ENCODE data around the gene ANKS3. TPM values are rescaled to one million over a fixed set of nuclear protein-coding genes. Genes with fewer than 3 reads are reported as not detected.

ANKS3 gene
- total RNA-seq, 1 experiment from 2014 or later: 26.6 TPM

- POLR2A ChIA-PET: interaction anchor here (0.5 kb wide), 1 partner anchor 120 kb away, joined by 5 read pairs; no protein-coding TSS in a partner anchor
- DNase-seq (ENCODE audit: low read depth, low spot score) (no peak), ATAC-seq (no peak)
- no peak for TF ChIP-seq POLR2AphosphoS5 (IDR thresholded peaks at IDR 0.05; ENCODE audit: low read depth, low read length)
- no peak for TF ChIP-seq CTCF (IDR thresholded peaks at IDR 0.05)
- TF ChIP-seq SIN3A (IDR thresholded peaks at IDR 0.05; ENCODE audit: borderline replicate concordance, insufficient read depth, low read depth, low read length): no peak
- TF ChIP-seq TCF7L2 (IDR thresholded peaks at IDR 0.05; ENCODE audit: low read depth, low read length): no peak
- TF ChIP-seq REST (IDR thresholded peaks at IDR 0.05; ENCODE audit: insufficient read depth in 1 of 2, low read depth in 2 of 2, low read length in 1 of 2): no peak
- intact Hi-C loops (cut with micrococcal nuclease; ENCODE audit: unreplicated experiment): loop anchor here (5.0 kb wide), 1 partner anchor 239 kb away; the partner anchor contains the start of gene SEC14L5
- Histone ChIP-seq H3K4me3 (ENCODE audit: low read depth in 2 of 2, low read length in 2 of 2) (no peak overlapping the region), H3K27ac (ENCODE audit: low read length) (no peak overlapping the region), H3K4me1 (ENCODE audit: control insufficient read depth, insufficient read depth, low read length) (no peaks in the 10 kb centered on the region), H3K36me3 (ENCODE audit: control insufficient read depth, insufficient read depth, low read length) (0 out of 2 replicates have a peak, but pooled peaks cover 3% of the 10 kb centered on the region), H3K27me3 (ENCODE audit: control insufficient read depth, insufficient read depth, low read length) (no peaks in the 10 kb centered on the region), H3K9me3 (ENCODE audit: control insufficient read depth, insufficient read depth, low read depth, low read length) (no peaks in the 10 kb centered on the region)
- in situ Hi-C loops (cut with HindIII; ENCODE audit: low pct_unique_long_range_greater_than_20kb, low sequenced_read_pairs): no loop called here
- TSS peak; percentile 27 for BruUV-seq (replicated peaks)
- CTCF ChIA-PET: no interaction called here
Measured at GRCh38 chr16:4718466-4718865, 15.6 kb downstream of the ANKS3 start.

GRCh38 chr16:4714996-4715395 lies 19.1 kb downstream of the ANKS3 start:
- TF ChIP-seq POLR2AphosphoS5 (IDR thresholded peaks at IDR 0.05; ENCODE audit: low read depth, low read length) (no peak), REST (IDR thresholded peaks at IDR 0.05; ENCODE audit: insufficient read depth in 1 of 2, low read depth in 2 of 2, low read length in 1 of 2) (no peak), TCF7L2 (IDR thresholded peaks at IDR 0.05; ENCODE audit: low read depth, low read length) (no peak), SIN3A (IDR thresholded peaks at IDR 0.05; ENCODE audit: borderline replicate concordance, insufficient read depth, low read depth, low read length) (no peak), CTCF (IDR thresholded peaks at IDR 0.05) (no peak)
- Histone ChIP-seq H3K27ac (ENCODE audit: low read length) (no peak overlapping the region), H3K27me3 (ENCODE audit: control insufficient read depth, insufficient read depth, low read length) (no peaks in the 10 kb centered on the region), H3K4me3 (ENCODE audit: low read depth in 2 of 2, low read length in 2 of 2) (no peak overlapping the region), H3K9me3 (ENCODE audit: control insufficient read depth, insufficient read depth, low read depth, low read length) (no peaks in the 10 kb centered on the region), H3K4me1 (ENCODE audit: control insufficient read depth, insufficient read depth, low read length) (no peaks in the 10 kb centered on the region), H3K36me3 (ENCODE audit: control insufficient read depth, insufficient read depth, low read length) (no peaks in the 10 kb centered on the region)
- CTCF ChIA-PET: interaction anchor here (0.7 kb wide), 1 partner anchor 20 kb away, joined by 4 read pairs; the partner anchor contains the start of gene DNAAF8
- ATAC-seq (no peak), DNase-seq (ENCODE audit: low read depth, low spot score) (no peak)
- in situ Hi-C loops (cut with HindIII; ENCODE audit: low pct_unique_long_range_greater_than_20kb, low sequenced_read_pairs) (no loop called here), intact Hi-C loops (cut with micrococcal nuclease; ENCODE audit: unreplicated experiment) (loop anchor here (5.0 kb wide), 1 partner anchor 242 kb away; the partner anchor contains the start of gene SEC14L5)
- POLR2A ChIA-PET: no interaction called here
- BruUV-seq (replicated peaks): no TSS peak

All from Panc1 (cell line).